Neutrophil (primary cell): ENCODE results near the gene TSPAN5.

Experiments used
- H3K27ac ChIP-seq: fragments of 200-600 bp; sonication (generic); 2 replicates; pipeline ENCODE4 v1.5.1; 2016; ENCODE audit warnings: mild to moderate bottlenecking, moderate library complexity
- H3K27me3 ChIP-seq: fragments of 200-600 bp; sonication (generic); 2 replicates; pipeline ENCODE4 v1.6.0; 2016; ENCODE audit warnings: mild to moderate bottlenecking
- H3K36me3 ChIP-seq: fragments of 200-600 bp; sonication (generic); 2 replicates; pipeline ENCODE4 v1.5.1; 2017
- H3K4me1 ChIP-seq, 2 experiments: fragments of 200-600 bp in 1 of 2; sonication (generic) in 1 of 2; 1 replicate in 1 of 2; 2 replicates in 1 of 2; pipeline versions ENCODE4 v1.5.1 to v1.6.1; 2013 to 2016; ENCODE audit warnings: low read depth in 1 of 2, low read length in 1 of 2, mild to moderate bottlenecking in 1 of 2, moderate library complexity in 1 of 2; ENCODE audit not compliant: control insufficient read depth in 1 of 2, insufficient read depth in 1 of 2
- H3K4me3 ChIP-seq, 2 experiments: fragments of 200-600 bp in 1 of 2; sonication (generic) in 1 of 2; 1 replicate in 1 of 2; 2 replicates in 1 of 2; pipeline ENCODE4 v1.5.1; 2013 to 2016; ENCODE audit warnings: low read depth in 1 of 2, low read length in 1 of 2, mild to moderate bottlenecking in 1 of 2, moderate library complexity in 1 of 2
- H3K9me3 ChIP-seq: fragments of 200-600 bp; sonication (generic); 2 replicates; pipeline ENCODE4 v1.5.1; 2016
- CTCF ChIP-seq: fragments of 200-600 bp; sonication (generic); IDR thresholded peaks from 2 replicates; pipeline ENCODE4 v1.5.1; 2016; ENCODE audit warnings: antibody characterized with exemption

Gene TSPAN5

DNA sequence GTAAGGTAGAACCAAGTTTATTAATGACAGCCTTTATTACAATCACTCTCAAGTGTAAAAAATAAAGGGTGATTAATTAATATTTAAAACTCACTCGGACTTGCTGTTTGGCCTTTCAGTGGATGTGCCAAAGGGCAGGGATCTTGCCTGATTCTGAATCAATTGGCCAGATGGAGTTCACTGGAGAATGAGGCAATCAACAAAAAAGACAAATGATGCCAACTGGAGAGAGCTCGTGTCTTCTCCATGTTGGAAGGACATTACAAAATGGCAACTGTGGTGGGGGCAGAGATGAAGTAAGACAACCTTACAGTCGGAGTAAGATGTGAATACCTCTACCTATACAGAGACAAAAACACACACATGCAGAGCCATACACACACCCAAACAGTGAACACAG, 188.0 kb downstream of the TSPAN5 start:
- no peak for TF ChIP-seq CTCF
- H3K36me3 ChIP-seq = no peaks in the 10 kb centered on the region
- no peaks in the 10 kb centered on the region for H3K9me3 ChIP-seq
- no peak overlapping the region for H3K27ac ChIP-seq
- H3K27me3 ChIP-seq = peaks cover 13% of the 10 kb centered on the region
- H3K4me3 ChIP-seq = no peak overlapping the region
- H3K4me1 ChIP-seq = no peaks in the 10 kb centered on the region

- Histone ChIP-seq H3K9me3 (no peaks in the 10 kb centered on the region), H3K27me3 (peaks cover 13% of the 10 kb centered on the region), H3K27ac (no peak overlapping the region), H3K36me3 (no peaks in the 10 kb centered on the region), H3K4me3 (no peak overlapping the region), H3K4me1 (no peaks in the 10 kb centered on the region)
- TF ChIP-seq CTCF = no peak
Observed at GRCh38 chr4:98469771-98470170, 188.6 kb downstream of the TSPAN5 start.

DNA sequence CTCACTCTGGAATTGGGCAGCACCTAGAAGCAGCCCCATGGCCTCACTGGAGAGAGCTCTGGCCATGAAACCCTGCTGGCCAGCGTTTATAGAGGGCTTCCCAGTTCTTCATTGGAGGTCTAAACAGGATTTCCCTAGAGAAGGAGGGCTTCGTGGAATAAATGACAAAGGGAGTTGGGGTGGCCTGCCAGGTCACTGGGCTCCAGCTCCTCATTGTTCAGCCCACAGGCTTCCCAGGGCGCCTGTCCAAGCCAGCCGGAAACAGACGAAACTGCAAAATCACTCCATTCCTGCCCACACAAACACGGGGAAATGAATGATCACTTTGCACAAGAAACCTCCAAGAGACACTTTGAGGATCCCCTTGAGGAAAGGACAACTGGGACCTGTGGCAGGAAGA, 189.7 kb downstream of the TSPAN5 start:
- Histone ChIP-seq H3K4me3 (no peak overlapping the region), H3K4me1 (no peaks in the 10 kb centered on the region), H3K27me3 (peaks cover 13% of the 10 kb centered on the region), H3K36me3 (no peaks in the 10 kb centered on the region), H3K9me3 (no peaks in the 10 kb centered on the region), H3K27ac (no peak overlapping the region)
- TF ChIP-seq CTCF = no peak

DNA sequence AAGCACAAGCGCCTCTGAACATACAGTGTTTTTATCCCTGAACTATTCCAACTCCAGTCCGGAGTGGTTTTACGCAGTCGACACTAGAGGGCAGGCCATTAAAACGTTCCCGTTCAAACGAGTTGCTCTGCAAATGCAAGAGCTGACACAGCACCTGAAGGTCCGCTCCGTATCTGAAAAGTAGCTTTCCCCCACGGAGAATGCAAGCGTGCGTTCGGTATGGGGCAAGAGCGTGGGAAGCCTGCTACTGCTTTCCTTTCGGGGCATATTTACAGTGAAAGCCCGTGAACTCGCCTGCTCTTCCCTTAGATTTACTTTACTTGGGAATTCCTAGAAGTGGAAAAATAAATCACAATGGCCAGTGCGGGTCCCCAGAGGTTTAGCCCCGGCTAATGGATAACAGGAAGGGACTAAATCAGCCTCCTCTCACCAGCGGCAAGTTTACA, 190.8 kb downstream of the TSPAN5 start:
- no peak for TF ChIP-seq CTCF

DNA sequence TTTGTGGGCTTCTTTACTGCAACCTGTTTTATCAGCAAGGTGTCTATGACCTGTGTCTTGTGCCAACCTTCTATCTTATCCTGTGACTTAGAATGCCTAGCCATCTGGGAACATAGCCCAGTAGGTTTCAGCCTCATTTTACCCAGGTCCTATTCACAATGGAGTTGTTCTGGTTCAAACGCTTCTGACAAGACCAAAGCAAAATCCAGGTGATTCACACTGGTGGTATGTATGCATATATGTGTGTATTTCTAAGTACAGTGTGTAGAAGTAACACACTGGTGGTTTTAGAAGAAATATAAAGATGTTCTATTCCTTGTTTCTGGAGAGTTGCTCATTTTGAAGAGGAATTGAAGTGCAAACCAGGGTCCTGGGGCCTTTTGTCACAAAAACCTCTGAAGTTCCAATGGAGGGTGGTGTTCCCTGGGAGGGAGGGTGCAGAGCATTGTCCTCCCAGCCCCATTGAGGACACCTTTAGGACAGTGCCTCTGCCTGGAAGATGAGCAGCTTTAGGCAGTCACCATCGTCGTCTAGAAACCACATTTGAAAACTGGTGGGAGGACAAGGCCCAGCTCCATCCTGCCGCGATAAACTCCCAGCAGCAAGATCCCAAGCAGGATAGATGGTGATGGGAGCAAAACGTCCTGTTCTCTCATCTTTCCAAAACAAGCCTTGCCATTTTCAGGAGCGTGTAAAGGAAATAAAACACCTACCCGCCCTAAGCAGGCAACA, 191.4 kb downstream of the TSPAN5 start:
- Histone ChIP-seq H3K4me3 (no peak overlapping the region), H3K27ac (no peak overlapping the region), H3K4me1 (no peaks in the 10 kb centered on the region), H3K27me3 (peaks cover 13% of the 10 kb centered on the region), H3K36me3 (no peaks in the 10 kb centered on the region), H3K9me3 (no peaks in the 10 kb centered on the region)
- TF ChIP-seq CTCF = no peak

More for the DNA sequence above, 190.8 kb downstream of the TSPAN5 start:
- Histone ChIP-seq H3K4me3 (no peak overlapping the region), H3K4me1 (no peaks in the 10 kb centered on the region), H3K36me3 (no peaks in the 10 kb centered on the region), H3K9me3 (no peaks in the 10 kb centered on the region), H3K27me3 (peaks cover 13% of the 10 kb centered on the region), H3K27ac (no peak overlapping the region)
